HCT116 (cell line): ENCODE results near the gene ZNF236. TPM values are rescaled to one million over a fixed set of nuclear protein-coding genes. Genes with fewer than 3 reads are reported as not detected.
"Not testable (repeated sequence)": the region's sequence is repeated elsewhere in the genome, so short reads cannot be mapped to it uniquely, and the experiment has no call there.

Experiments used
- ATAC-seq: fragments of 200-7000 bp; cut with Tn5 transposase; 2 replicates; pipeline ENCODE4 v1.9.1; 2020; ENCODE audit warnings: mild to moderate bottlenecking, moderate library complexity
- BruUV-seq: library from RNA; stranded (reverse); fragments of 400-500 nt; replicated peaks from 2 replicates; lab custom pipeline; 2021; lab: Mats Ljungman, UMichigan
- CTCF ChIA-PET: fragments of 300-600 bp; sonication (Branson Sonifier 250); formaldehyde crosslinking; loops from one replicate; lab custom pipeline; 2021; ENCODE audit warnings: antibody characterized with exemption; lab: Charles Lee
- POLR2A ChIA-PET: fragments of 300-600, 350-600 bp; sonication (Branson Sonifier 250); formaldehyde crosslinking; loops from one replicate; lab custom pipeline; 2021; ENCODE audit warnings: antibody characterized with exemption; lab: Charles Lee
- RAD21 ChIA-PET, 2 experiments: fragments of 300-600 bp; sonication (Branson Sonifier 250); formaldehyde crosslinking; loops; one replicate each; lab custom pipeline; 2023; ENCODE audit warnings: low total read pairs in 2 of 2; ENCODE audit not compliant: uncharacterized antibody in 2 of 2, unreplicated experiment in 2 of 2, low non-redundant PET in 1 of 2; lab: Charles Lee
- DNase-seq: peaks from one replicate; pipeline ENCODE4 v3.0.0-alpha.2; 2010; ENCODE audit warnings: low read depth, low spot score
- H2AFZ ChIP-seq: fragments of 200-600 bp; shearing (Covaris generic), sonication (generic); 2 replicates; pipeline ENCODE4 v1.6.1; 2017; ENCODE audit warnings: low read depth, mixed run types, mixed read lengths, antibody characterized with exemption, low read length; ENCODE audit not compliant: poor library complexity, severe bottlenecking
- H3K27ac ChIP-seq: 2 replicates; pipeline ENCODE4 v1.5.1; 2012; ENCODE audit warnings: low read depth, low read length
- H3K27me3 ChIP-seq: fragments of 200-600 bp; sonication (generic); 2 replicates; pipeline ENCODE4 v1.6.1; 2016; ENCODE audit warnings: mixed run types, low read length, mixed read lengths; ENCODE audit not compliant: insufficient read depth
- H3K36me3 ChIP-seq, 2 experiments: fragments of 200-500 bp in 1 of 2; fragments of 200-600 bp in 1 of 2; sonication (Bioruptor generic) in 1 of 2; sonication (generic) in 1 of 2; 2 replicates each; pipeline versions ENCODE4 v1.5.1 to v1.6.1; 2014 to 2016; ENCODE audit warnings: low read length in 2 of 2, inconsistent platforms in 1 of 2, mixed read lengths in 1 of 2, mixed run types in 1 of 2; ENCODE audit not compliant: insufficient read depth in 2 of 2, control insufficient read depth in 1 of 2
- H3K4me1 ChIP-seq, 2 experiments: fragments of 200-600 bp in 1 of 2; sonication (generic) in 1 of 2; 2 replicates each; pipeline versions ENCODE4 v1.5.1 to v1.6.1; 2012 to 2017; ENCODE audit warnings: low read length in 2 of 2, inconsistent platforms in 1 of 2, mild to moderate bottlenecking in 1 of 2, mixed read lengths in 1 of 2, mixed run types in 1 of 2, moderate library complexity in 1 of 2; ENCODE audit not compliant: insufficient read depth in 2 of 2, control insufficient read depth in 1 of 2
- H3K4me2 ChIP-seq: fragments of 200-600 bp; sonication (generic); 2 replicates; pipeline ENCODE4 v1.6.1; 2017; ENCODE audit warnings: mixed run types, low read length, mixed read lengths
- H3K4me3 ChIP-seq, 2 experiments: fragments of 200-600 bp in 1 of 2; sonication (generic) in 1 of 2; replicated peaks in 1 of 2; 2 replicates each; pipeline ENCODE4 v1.5.1; 2011 to 2016; ENCODE audit warnings: low read length in 2 of 2, control low read depth in 1 of 2, low read depth in 1 of 2, mild to moderate bottlenecking in 1 of 2, mixed read lengths in 1 of 2, mixed run types in 1 of 2
- H3K79me2 ChIP-seq: fragments of 200-600 bp; sonication (generic); 2 replicates; pipeline ENCODE4 v1.6.1; 2017; ENCODE audit warnings: mild to moderate bottlenecking, mixed run types, low read length, moderate library complexity, mixed read lengths; ENCODE audit not compliant: insufficient read depth
- H3K9ac ChIP-seq: fragments of 200-600 bp; sonication (generic); 2 replicates; pipeline ENCODE4 v1.6.1; 2016; ENCODE audit warnings: low read length, mixed read lengths
- H3K9me2 ChIP-seq: fragments of 200-600 bp; sonication (generic), shearing (Covaris generic); 2 replicates; pipeline ENCODE4 v1.6.1; 2017; ENCODE audit warnings: mixed run types, mild to moderate bottlenecking, moderate library complexity; ENCODE audit not compliant: insufficient read depth
- H3K9me3 ChIP-seq, 2 experiments: fragments of 200-500 bp in 1 of 2; fragments of 200-600 bp in 1 of 2; sonication (Bioruptor generic) in 1 of 2; sonication (generic) in 1 of 2; 2 replicates each; pipeline ENCODE4 v1.6.1; 2014 to 2017; ENCODE audit warnings: low read length in 2 of 2, mixed read lengths in 2 of 2, inconsistent platforms in 1 of 2, low read depth in 1 of 2, mild to moderate bottlenecking in 1 of 2, mixed run types in 1 of 2, moderate library complexity in 1 of 2; ENCODE audit not compliant: control insufficient read depth in 1 of 2, insufficient read depth in 1 of 2
- H4K20me1 ChIP-seq: fragments of 200-600 bp; sonication (generic), shearing (Covaris generic); 2 replicates; pipeline ENCODE4 v1.6.1; 2017; ENCODE audit warnings: mixed run types, mild to moderate bottlenecking, moderate library complexity; ENCODE audit not compliant: insufficient read depth
- CEBPB ChIP-seq: IDR thresholded peaks from 2 replicates; pipeline ENCODE4 v1.6.1; 2012; ENCODE audit warnings: low read depth
- EGR1 ChIP-seq: IDR thresholded peaks from 2 replicates; pipeline ENCODE4 v1.6.1; 2012; ENCODE audit warnings: low read depth
- ELF1 ChIP-seq: IDR thresholded peaks from 2 replicates; pipeline ENCODE4 v1.6.1; 2012; ENCODE audit warnings: low read depth, borderline replicate concordance
- EZH2phosphoT487 ChIP-seq: fragments of 200-600 bp; IDR thresholded peaks from 2 replicates; pipeline ENCODE4 v1.6.1; 2018; ENCODE audit warnings: antibody characterized with exemption, borderline replicate concordance
- FOSL1 ChIP-seq: IDR thresholded peaks from 2 replicates; pipeline ENCODE4 v1.6.1; 2012; ENCODE audit warnings: low read depth
- POLR2A ChIP-seq: IDR thresholded peaks from 2 replicates; pipeline ENCODE4 v1.7.0; 2011; ENCODE audit warnings: borderline replicate concordance; ENCODE audit not compliant: insufficient read depth, insufficient read length; ENCODE audit errors: extremely low read depth
- POLR2AphosphoS5 ChIP-seq: IDR thresholded peaks from 2 replicates; pipeline ENCODE4 v1.6.1; 2011; ENCODE audit warnings: mild to moderate bottlenecking, low read depth, low read length, moderate library complexity
- SIN3A ChIP-seq: IDR thresholded peaks from 2 replicates; pipeline ENCODE4 v1.6.1; 2012; ENCODE audit warnings: low read depth
- SP1 ChIP-seq: IDR thresholded peaks from 2 replicates; pipeline ENCODE4 v1.6.1; 2012; ENCODE audit warnings: low read depth
- YY1 ChIP-seq: IDR thresholded peaks from 2 replicates; pipeline ENCODE4 v1.6.1; 2011; ENCODE audit warnings: low read length, low read depth, moderate library complexity, mild to moderate bottlenecking; ENCODE audit not compliant: insufficient replicate concordance; ENCODE audit errors: extremely low read depth
- intact Hi-C: fragments of 100-400 bp; cut with micrococcal nuclease; formaldehyde crosslinking; loops from 2 replicates; pipeline ENCODE4 v1.10.0; 2022
- total RNA-seq: library from RNA; stranded (reverse); gene quantifications from one replicate; pipeline ENCODE4 v1.2.1, GENCODE V29; 2021; ENCODE audit not compliant: unreplicated experiment
- TF ChIP-seq, protein P1 (sequence below): IDR thresholded peaks from 2 replicates; pipeline ENCODE4 v1.6.1; 2011; ENCODE audit warnings: mild to moderate bottlenecking, low read length, moderate library complexity; ENCODE audit not compliant: insufficient replicate concordance; ENCODE audit errors: extremely low read depth
- TF ChIP-seq, protein P2 (sequence below), 3 experiments: fragments of 200-600 bp in 1 of 3; sonication (generic) in 1 of 3; IDR thresholded peaks in 2 of 3; conservative IDR thresholded peaks in 1 of 3; 2 replicates each; pipeline ENCODE4 v1.5.1; 2012 to 2017; ENCODE audit warnings: low read depth in 2 of 3, low read length in 2 of 3, antibody characterized with exemption in 1 of 3, borderline replicate concordance in 1 of 3, control low read depth in 1 of 3, mild to moderate bottlenecking in 1 of 3, mixed read lengths in 1 of 3, mixed run types in 1 of 3, moderate library complexity in 1 of 3; ENCODE audit not compliant: insufficient read depth in 1 of 3
- TF ChIP-seq, protein P3 (sequence below): IDR thresholded peaks from 2 replicates; pipeline ENCODE4 v1.6.1; 2012
- TF ChIP-seq, protein P4 (sequence below): IDR thresholded peaks from 2 replicates; pipeline ENCODE4 v1.6.1; 2012

The ZNF236 gene
- total RNA-seq, 1 experiment from 2014 or later = 15.0 TPM

DNA sequence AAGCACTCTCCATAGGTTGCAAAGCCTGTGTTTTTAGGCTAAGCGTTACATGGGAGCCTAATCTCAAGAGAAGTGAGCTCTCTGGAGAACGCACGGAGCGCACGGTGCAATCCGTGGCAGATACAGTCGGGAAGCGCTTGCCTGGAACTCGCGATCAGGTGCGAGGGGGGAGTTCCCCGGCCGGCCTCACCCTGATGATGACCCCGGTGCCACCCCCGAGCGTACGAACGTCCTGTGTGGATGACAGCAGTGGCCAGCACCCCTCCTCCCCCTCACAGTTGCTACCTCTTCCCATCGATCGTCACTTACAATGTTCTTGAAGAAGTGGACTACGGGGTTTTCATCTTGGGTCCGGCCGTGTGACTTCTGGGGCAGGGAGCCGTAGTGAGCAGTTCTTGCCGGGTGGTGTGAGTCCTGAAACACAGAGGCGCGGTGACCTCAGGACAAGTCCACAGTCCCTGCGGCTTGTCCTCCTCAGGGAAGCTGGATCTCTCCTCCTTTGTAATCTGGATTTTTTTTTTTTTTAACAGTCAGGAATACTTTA lies 167.4 kb downstream of the ZNF236 start:
- no peak overlapping the region for H3K9ac ChIP-seq
- no peak overlapping the region for H3K4me2 ChIP-seq
- TF ChIP-seq, protein P1, sequence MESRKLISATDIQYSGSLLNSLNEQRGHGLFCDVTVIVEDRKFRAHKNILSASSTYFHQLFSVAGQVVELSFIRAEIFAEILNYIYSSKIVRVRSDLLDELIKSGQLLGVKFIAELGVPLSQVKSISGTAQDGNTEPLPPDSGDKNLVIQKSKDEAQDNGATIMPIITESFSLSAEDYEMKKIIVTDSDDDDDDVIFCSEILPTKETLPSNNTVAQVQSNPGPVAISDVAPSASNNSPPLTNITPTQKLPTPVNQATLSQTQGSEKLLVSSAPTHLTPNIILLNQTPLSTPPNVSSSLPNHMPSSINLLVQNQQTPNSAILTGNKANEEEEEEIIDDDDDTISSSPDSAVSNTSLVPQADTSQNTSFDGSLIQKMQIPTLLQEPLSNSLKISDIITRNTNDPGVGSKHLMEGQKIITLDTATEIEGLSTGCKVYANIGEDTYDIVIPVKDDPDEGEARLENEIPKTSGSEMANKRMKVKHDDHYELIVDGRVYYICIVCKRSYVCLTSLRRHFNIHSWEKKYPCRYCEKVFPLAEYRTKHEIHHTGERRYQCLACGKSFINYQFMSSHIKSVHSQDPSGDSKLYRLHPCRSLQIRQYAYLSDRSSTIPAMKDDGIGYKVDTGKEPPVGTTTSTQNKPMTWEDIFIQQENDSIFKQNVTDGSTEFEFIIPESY = no peak
- no peak for TF ChIP-seq POLR2AphosphoS5
- no peak for TF ChIP-seq SP1
- no peak for TF ChIP-seq EGR1
- no peak for TF ChIP-seq FOSL1
- TF ChIP-seq, protein P2, sequence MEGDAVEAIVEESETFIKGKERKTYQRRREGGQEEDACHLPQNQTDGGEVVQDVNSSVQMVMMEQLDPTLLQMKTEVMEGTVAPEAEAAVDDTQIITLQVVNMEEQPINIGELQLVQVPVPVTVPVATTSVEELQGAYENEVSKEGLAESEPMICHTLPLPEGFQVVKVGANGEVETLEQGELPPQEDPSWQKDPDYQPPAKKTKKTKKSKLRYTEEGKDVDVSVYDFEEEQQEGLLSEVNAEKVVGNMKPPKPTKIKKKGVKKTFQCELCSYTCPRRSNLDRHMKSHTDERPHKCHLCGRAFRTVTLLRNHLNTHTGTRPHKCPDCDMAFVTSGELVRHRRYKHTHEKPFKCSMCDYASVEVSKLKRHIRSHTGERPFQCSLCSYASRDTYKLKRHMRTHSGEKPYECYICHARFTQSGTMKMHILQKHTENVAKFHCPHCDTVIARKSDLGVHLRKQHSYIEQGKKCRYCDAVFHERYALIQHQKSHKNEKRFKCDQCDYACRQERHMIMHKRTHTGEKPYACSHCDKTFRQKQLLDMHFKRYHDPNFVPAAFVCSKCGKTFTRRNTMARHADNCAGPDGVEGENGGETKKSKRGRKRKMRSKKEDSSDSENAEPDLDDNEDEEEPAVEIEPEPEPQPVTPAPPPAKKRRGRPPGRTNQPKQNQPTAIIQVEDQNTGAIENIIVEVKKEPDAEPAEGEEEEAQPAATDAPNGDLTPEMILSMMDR (IDR thresholded peaks at IDR 0.05 in 2 of 3, conservative IDR thresholded peaks at IDR 0.05 in 1 of 3; ENCODE audit: borderline replicate concordance in 1 of 3, insufficient read depth in 1 of 3, low read depth in 2 of 3, low read length in 2 of 3) = no peak
- TF ChIP-seq EZH2phosphoT487 = no peak
- no peak for TF ChIP-seq YY1
- no peak for TF ChIP-seq CEBPB
- no peak for TF ChIP-seq SIN3A
- no peak for TF ChIP-seq ELF1
- no peak for TF ChIP-seq POLR2A
- TF ChIP-seq, protein P3, sequence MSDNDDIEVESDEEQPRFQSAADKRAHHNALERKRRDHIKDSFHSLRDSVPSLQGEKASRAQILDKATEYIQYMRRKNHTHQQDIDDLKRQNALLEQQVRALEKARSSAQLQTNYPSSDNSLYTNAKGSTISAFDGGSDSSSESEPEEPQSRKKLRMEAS = no peak
- TF ChIP-seq, protein P4, sequence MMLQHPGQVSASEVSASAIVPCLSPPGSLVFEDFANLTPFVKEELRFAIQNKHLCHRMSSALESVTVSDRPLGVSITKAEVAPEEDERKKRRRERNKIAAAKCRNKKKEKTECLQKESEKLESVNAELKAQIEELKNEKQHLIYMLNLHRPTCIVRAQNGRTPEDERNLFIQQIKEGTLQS = no peak
- TF ChIP-seq, all 23 proteins: peak for 0
- H3K4me3 ChIP-seq = no peak overlapping the region
- H3K4me1 ChIP-seq = no peaks in the 10 kb centered on the region
- H3K79me2 ChIP-seq = no peaks in the 10 kb centered on the region
- no peaks in the 10 kb centered on the region for H3K27me3 ChIP-seq
- H3K9me2 ChIP-seq = no peaks in the 10 kb centered on the region
- ChIA-PET RAD21 (no interaction called here), CTCF (no interaction called here), POLR2A (no interaction called here)
- no peak for ATAC-seq
- H2AFZ ChIP-seq = no peak overlapping the region
- DNase-seq = no peak
- H4K20me1 ChIP-seq = no peaks in the 10 kb centered on the region
- no TSS peak for BruUV-seq
- H3K27ac ChIP-seq = no peak overlapping the region
- no peaks in the 10 kb centered on the region for H3K9me3 ChIP-seq
- intact Hi-C loops = no loop called here
- no peaks in the 10 kb centered on the region for H3K36me3 ChIP-seq

DNA sequence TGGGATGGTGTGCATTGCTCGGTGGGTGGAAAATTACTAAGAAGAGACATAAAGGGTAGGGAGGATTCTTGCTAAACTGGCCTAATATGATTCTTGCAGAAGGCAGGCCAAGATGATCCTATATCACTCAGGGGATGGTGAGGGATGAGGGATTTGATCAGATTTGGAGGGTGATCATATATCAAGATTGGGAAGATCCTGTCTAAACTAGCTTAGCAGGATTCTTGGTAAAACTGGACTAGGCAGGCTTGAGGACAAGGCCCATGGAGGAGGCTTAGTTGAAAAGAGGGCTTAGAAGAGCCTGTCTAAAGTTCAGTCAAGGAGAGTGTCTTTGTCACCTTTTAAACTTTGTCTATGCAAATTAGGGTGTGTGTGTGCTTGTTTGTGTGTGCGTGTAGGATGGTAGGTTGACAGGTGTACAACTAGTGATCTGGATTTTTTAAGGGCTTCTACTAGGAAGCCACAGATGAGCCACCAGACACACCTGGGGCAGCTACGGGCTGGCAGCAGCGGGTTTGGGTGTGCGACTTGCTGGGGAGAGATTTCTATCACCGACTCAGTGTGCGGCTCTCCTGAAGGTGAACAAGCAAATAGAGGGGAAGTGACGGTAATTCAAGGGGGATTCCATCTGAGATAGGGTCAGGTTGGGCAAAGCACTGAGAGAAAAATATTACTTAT lies 168.1 kb downstream of the ZNF236 start:
- H3K9me3 ChIP-seq, H4K20me1 ChIP-seq, POLR2A ChIA-PET, CTCF ChIA-PET, H2AFZ ChIP-seq, RAD21 ChIA-PET, H3K4me1 ChIP-seq, H3K9ac ChIP-seq, BruUV-seq, ATAC-seq, intact Hi-C loops, H3K79me2 ChIP-seq, H3K4me2 ChIP-seq, H3K27me3 ChIP-seq, H3K9me2 ChIP-seq, H3K27ac ChIP-seq, H3K36me3 ChIP-seq, H3K4me3 ChIP-seq, DNase-seq: not testable (repeated sequence)
